Loucy (cell line): Measurements from ENCODE around the gene DSC2.

Source experiments
- H2AFZ ChIP-seq: fragments of 200-600 bp; sonication (generic); 2 replicates; pipeline ENCODE4 v1.6.0; 2016; ENCODE audit warnings: antibody characterized with exemption, mild to moderate bottlenecking, low read length, moderate library complexity
- H3F3A ChIP-seq: fragments of 200-600 bp; 2 replicates; pipeline ENCODE4 v1.6.0; 2016; ENCODE audit warnings: antibody characterized with exemption, low read depth, mild to moderate bottlenecking
- H3K27me3 ChIP-seq: fragments of 200-600 bp; sonication (generic); 2 replicates; pipeline ENCODE4 v1.6.1; 2014; ENCODE audit warnings: low read length, mild to moderate bottlenecking; ENCODE audit not compliant: insufficient read depth, poor library complexity, severe bottlenecking
- H3K36me3 ChIP-seq: fragments of 200-600 bp; sonication (generic); 2 replicates; pipeline ENCODE4 v1.6.1; 2016; ENCODE audit warnings: low read length; ENCODE audit not compliant: insufficient read depth
- H3K4me1 ChIP-seq: fragments of 200-600 bp; sonication (generic); 2 replicates; pipeline ENCODE4 v1.5.1; 2014; ENCODE audit warnings: low read length, mild to moderate bottlenecking; ENCODE audit not compliant: insufficient read depth, poor library complexity, severe bottlenecking
- H3K4me2 ChIP-seq: fragments of 200-600 bp; sonication (generic); 2 replicates; pipeline ENCODE4 v1.6.0; 2014; ENCODE audit warnings: antibody characterized with exemption, low read length, low read depth, mild to moderate bottlenecking; ENCODE audit not compliant: poor library complexity, severe bottlenecking
- H3K4me3 ChIP-seq: fragments of 200-600 bp; sonication (generic); 2 replicates; pipeline ENCODE4 v1.5.1; 2014; ENCODE audit warnings: low read length, mild to moderate bottlenecking, mixed read lengths; ENCODE audit not compliant: poor library complexity, severe bottlenecking
- H3K79me2 ChIP-seq: fragments of 200-600 bp; sonication (generic); 2 replicates; pipeline ENCODE4 v1.6.1; 2014; ENCODE audit warnings: low read length; ENCODE audit not compliant: insufficient read depth
- H3K9ac ChIP-seq: fragments of 200-600 bp; sonication (generic); 2 replicates; pipeline ENCODE4 v1.6.0; 2014; ENCODE audit warnings: mild to moderate bottlenecking, low read depth, low read length, moderate library complexity; ENCODE audit not compliant: poor library complexity, severe bottlenecking
- H3K9me2 ChIP-seq: fragments of 200-600 bp; sonication (generic); replicated peaks from 2 replicates; pipeline ENCODE4 v1.6.1; 2016; ENCODE audit warnings: low read depth, low read length, mixed read lengths
- H3K9me3 ChIP-seq: fragments of 200-600 bp; sonication (generic); 2 replicates; pipeline ENCODE4 v1.6.1; 2014; ENCODE audit warnings: mild to moderate bottlenecking, antibody characterized with exemption, low read length, low read depth; ENCODE audit not compliant: insufficient read depth
- H4K20me1 ChIP-seq: fragments of 200-600 bp; sonication (generic); 2 replicates; pipeline ENCODE4 v1.6.0; 2014; ENCODE audit warnings: antibody characterized with exemption, low read length, mild to moderate bottlenecking; ENCODE audit not compliant: insufficient read depth, poor library complexity, severe bottlenecking
- EZH2phosphoT487 ChIP-seq: fragments of 200-600 bp; IDR thresholded peaks from 2 replicates; pipeline ENCODE4 v1.6.1; 2018; ENCODE audit warnings: antibody characterized with exemption, mild to moderate bottlenecking, moderate library complexity, borderline replicate concordance
- TF ChIP-seq, protein P1 (sequence below): fragments of 200-600 bp; sonication (generic); conservative IDR thresholded peaks from 2 replicates; pipeline ENCODE4 v1.5.1; 2014; ENCODE audit warnings: mild to moderate bottlenecking, antibody characterized with exemption, low read length

DSC2 gene

DNA sequence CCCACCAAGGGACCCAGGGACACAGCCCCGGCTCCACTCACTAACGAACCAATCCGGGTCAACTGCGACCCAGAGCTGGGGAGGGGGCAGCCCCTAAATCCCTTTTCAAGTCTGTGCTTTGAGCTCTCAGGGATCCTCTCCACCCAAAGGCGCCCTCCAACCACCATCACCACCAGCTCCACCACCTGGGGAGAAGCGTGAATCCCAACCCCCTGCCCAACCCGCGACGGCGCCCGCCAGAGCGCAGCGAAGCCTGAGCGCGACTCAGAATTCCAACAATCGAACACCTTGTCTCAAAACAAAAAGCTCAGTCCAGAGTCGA is 60.2 kb downstream of the DSC2 start:
- TF ChIP-seq, protein P1, sequence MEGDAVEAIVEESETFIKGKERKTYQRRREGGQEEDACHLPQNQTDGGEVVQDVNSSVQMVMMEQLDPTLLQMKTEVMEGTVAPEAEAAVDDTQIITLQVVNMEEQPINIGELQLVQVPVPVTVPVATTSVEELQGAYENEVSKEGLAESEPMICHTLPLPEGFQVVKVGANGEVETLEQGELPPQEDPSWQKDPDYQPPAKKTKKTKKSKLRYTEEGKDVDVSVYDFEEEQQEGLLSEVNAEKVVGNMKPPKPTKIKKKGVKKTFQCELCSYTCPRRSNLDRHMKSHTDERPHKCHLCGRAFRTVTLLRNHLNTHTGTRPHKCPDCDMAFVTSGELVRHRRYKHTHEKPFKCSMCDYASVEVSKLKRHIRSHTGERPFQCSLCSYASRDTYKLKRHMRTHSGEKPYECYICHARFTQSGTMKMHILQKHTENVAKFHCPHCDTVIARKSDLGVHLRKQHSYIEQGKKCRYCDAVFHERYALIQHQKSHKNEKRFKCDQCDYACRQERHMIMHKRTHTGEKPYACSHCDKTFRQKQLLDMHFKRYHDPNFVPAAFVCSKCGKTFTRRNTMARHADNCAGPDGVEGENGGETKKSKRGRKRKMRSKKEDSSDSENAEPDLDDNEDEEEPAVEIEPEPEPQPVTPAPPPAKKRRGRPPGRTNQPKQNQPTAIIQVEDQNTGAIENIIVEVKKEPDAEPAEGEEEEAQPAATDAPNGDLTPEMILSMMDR, result no peak
- TF ChIP-seq EZH2phosphoT487, result no peak

DNA sequence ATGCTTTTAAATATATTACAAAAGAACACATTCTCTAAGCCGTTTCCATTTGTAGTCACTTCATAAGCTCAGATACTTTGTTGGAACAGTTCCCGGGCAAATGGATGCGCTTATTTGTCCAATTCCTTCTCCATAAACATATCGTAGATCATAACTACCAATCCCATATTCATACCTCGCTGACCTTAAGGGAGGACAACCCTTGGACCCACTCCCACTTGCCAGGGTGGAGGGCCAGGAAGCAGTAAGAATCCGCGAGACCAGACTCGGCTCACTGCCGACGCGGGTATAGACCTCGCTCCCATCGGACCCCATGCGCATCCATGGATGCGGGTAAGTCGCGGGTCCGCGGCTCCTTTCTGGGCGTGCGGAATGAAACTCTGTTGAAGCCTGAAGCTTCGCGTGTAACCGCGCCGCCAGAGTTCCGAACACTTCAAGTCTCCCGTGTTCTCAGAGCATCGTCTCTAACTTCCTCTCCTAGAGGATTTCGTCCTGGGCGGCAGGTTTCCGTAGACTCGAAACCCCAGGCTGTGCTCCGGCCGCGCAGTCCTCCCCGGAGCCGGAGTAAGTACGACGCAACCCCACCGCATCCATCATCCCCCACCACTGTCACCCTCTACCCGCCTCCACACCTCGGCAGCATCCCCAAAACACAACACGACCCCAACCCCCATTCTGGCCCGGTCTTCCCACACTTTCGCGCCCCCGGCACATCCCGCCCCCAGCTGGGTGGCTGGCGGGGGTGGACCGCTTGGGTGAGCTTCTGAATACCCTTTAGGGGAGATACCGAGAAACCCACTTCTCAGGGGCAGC is 60.7 kb downstream of the DSC2 start:
- H3K4me3 ChIP-seq, result no peak overlapping the region
- H3F3A ChIP-seq, result no peaks in the 10 kb centered on the region
- no peaks in the 10 kb centered on the region; the same call in 1 of the 2 replicates for H3K9me3 ChIP-seq
- H3K4me1 ChIP-seq, result no peaks in the 10 kb centered on the region
- no peak overlapping the region for H2AFZ ChIP-seq
- H3K9me2 ChIP-seq, result no peaks in the 10 kb centered on the region
- no peaks in the 10 kb centered on the region for H3K36me3 ChIP-seq
- TF ChIP-seq, protein P1, result no peak
- TF ChIP-seq EZH2phosphoT487, result no peak
- H3K79me2 ChIP-seq, result no peaks in the 10 kb centered on the region
- H3K27me3 ChIP-seq, result no peaks in the 10 kb centered on the region
- H3K9ac ChIP-seq, result no peak overlapping the region
- no peaks in the 10 kb centered on the region for H4K20me1 ChIP-seq
- no peak overlapping the region for H3K4me2 ChIP-seq

More for the DNA sequence above, 60.2 kb downstream of the DSC2 start:
- H3K36me3 ChIP-seq, result no peaks in the 10 kb centered on the region
- H3K4me1 ChIP-seq, result no peaks in the 10 kb centered on the region
- H3K79me2 ChIP-seq, result no peaks in the 10 kb centered on the region
- H3K27me3 ChIP-seq, result no peaks in the 10 kb centered on the region
- no peak overlapping the region for H3K9ac ChIP-seq
- no peaks in the 10 kb centered on the region for H4K20me1 ChIP-seq
- no peaks in the 10 kb centered on the region; the same call in 1 of the 2 replicates for H3K9me3 ChIP-seq
- no peaks in the 10 kb centered on the region for H3K9me2 ChIP-seq
- no peak overlapping the region for H2AFZ ChIP-seq
- H3K4me2 ChIP-seq, result no peak overlapping the region
- no peaks in the 10 kb centered on the region for H3F3A ChIP-seq
- no peak overlapping the region for H3K4me3 ChIP-seq

DNA sequence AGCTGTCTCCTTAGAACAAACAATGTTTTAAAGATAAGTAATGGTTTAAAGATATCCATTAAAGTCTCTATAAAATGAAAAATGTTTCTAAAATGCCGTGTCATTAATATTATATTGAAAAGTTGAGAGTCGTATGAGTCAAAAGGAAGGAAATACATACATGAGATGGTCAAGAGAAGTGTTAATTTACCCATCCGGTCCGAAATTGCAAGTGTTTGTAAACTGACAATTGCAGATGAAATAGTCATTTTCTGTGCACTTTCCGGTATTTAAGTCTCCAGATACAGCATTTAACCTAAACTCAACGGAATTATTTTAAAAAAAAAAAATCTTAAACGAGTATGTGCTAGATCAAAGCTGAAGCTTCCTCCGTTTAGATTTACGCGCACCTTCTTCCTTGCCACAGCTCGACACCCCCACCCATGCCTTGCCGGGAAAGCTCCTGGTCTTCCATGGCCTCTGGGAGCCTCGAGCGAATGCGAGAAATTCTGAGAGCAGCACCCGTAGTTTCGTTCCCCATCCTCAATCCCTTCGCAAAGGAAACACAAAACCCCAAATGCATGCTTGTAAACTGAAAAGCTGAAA is 61.4 kb downstream of the DSC2 start:
- no peaks in the 10 kb centered on the region for H3K27me3 ChIP-seq

More for the DNA sequence above, 61.4 kb downstream of the DSC2 start:
- H2AFZ ChIP-seq, result no peak overlapping the region
- no peak overlapping the region for H3K4me3 ChIP-seq
- H4K20me1 ChIP-seq, result no peaks in the 10 kb centered on the region
- no peak overlapping the region for H3K4me2 ChIP-seq
- H3K4me1 ChIP-seq, result no peaks in the 10 kb centered on the region
- no peaks in the 10 kb centered on the region for H3K36me3 ChIP-seq
- no peaks in the 10 kb centered on the region for H3K79me2 ChIP-seq
- H3K9me3 ChIP-seq, result no peaks in the 10 kb centered on the region; the same call in 1 of the 2 replicates
- TF ChIP-seq EZH2phosphoT487, result no peak
- TF ChIP-seq, protein P1, result no peak
- no peaks in the 10 kb centered on the region for H3F3A ChIP-seq
- no peak overlapping the region for H3K9ac ChIP-seq
- no peaks in the 10 kb centered on the region for H3K9me2 ChIP-seq
